Stimulated activated CD4-positive, alpha-beta T cell treated with anti-CD3 and anti-CD28 coated beads, Interleukin-15, amount 100 ng/mL, for 24 hours (primary cell): ENCODE results near the gene CUL7.
A peak's percentile ranks its signal among the peaks of the same experiment; 100 is the strongest.

Experiments used
- DNase-seq: peaks from one replicate; pipeline ENCODE4 v3.0.0-alpha.2; 2020

The CUL7 gene

GRCh38 chr6:43076464-43077332 is 23.0 kb upstream of the CUL7 start:
- DNase-seq = peak; percentile 29

- peak; percentile 64 for DNase-seq
Measured at GRCh38 chr6:43075670-43076463, 22.2 kb upstream of the CUL7 start, which contains the start of gene PTK7. Gene PTK7 (plus strand): TSS chr6:43076314. CDS start chr6:43076489, 175 bp downstream.

DNA sequence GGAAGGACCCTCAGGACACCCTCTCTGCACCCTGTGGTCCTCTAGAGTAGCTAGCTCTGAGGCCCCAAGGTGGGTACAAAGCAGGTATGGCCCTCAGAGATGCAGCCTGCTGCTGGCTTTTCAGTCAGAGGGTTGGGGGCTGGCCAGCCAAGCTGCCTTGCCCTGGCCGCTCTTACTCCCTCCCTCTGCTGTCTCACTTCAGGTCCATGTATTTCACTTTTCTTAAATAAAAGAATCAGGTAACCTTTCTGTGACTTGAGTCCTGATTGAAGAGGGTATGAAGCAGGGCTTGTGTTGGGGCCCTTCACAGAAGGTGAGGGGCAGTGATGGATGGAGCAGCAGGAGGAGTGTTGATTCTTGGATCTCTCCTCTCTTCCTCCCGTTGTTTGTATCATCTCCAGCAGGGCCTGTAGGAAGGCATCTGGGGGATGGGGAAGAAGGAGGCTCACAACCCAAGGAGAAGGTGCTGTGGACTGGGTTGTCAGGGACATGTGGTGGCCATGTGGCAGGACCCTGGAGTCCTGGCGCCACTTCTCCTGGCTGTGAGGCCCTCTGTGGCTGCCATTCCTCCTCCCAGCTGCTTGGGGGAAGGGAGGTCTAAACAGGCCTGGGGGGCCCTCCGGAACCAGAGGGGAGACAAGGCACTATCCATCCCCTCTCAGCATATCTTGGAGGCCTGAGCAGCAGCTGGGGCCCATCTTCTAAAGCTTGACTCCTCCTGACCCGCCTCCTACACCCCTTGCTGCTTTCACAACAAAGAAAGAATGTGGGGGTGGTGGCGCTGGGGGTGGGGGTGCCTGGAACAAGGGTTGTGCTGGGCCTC is 21.4 kb upstream of the CUL7 start:
- DNase-seq = no peak

DNA sequence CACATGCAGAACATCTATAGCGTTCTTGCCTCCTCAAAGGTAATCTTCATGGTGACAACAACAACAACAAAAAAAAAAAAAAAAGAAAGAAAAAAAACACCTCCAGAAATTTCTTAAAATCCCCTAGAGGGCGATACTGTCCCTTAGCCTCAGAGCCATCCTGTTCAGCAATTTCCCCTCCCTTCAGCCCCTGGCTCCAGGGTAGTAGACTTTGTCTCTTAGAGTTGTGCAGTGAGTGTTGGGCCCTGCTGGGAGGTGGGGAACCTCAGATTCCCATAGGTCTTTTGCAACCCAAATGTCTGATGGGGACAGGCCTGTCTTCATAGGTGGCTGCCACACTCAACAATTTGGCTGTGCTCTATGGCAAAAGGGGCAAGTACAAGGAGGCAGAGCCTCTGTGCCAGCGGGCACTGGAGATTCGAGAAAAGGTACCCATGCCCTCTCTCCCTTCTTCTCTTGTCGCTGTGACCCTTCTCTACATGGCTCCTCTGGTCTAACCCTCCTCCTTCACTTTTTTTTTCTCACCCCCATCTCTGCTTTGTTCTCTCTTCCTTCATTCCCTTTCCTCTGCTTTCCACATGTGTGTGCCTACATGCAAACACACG is 16.5 kb upstream of the CUL7 start:
- peak; percentile 25 for DNase-seq

- DNase-seq = no peak
Measured at GRCh38 chr6:43062818-43063217, 9.2 kb upstream of the CUL7 start.

DNA sequence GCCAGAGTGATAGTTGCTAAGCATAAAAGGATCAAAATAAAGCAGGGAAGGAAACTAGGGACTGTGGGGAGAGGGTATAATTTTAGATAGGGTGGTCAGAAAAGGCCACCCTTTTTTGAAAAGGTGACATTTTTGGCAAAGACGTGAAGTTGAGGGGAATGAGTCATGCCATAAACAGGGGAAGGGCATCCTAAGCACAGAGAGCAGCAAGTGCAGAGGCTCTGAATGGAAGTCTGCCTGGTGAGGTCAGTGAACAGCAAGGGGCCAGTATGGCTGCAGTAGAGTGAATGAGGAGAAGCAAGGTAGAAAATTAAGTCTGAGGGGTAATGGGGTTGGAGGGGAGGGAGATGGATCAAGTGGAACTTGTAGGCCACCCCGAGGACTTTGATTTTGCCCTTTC is 8.2 kb upstream of the CUL7 start:
- no peak for DNase-seq

- DNase-seq = no peak
Measured at GRCh38 chr6:43060755-43061633, 7.3 kb upstream of the CUL7 start.

DNA sequence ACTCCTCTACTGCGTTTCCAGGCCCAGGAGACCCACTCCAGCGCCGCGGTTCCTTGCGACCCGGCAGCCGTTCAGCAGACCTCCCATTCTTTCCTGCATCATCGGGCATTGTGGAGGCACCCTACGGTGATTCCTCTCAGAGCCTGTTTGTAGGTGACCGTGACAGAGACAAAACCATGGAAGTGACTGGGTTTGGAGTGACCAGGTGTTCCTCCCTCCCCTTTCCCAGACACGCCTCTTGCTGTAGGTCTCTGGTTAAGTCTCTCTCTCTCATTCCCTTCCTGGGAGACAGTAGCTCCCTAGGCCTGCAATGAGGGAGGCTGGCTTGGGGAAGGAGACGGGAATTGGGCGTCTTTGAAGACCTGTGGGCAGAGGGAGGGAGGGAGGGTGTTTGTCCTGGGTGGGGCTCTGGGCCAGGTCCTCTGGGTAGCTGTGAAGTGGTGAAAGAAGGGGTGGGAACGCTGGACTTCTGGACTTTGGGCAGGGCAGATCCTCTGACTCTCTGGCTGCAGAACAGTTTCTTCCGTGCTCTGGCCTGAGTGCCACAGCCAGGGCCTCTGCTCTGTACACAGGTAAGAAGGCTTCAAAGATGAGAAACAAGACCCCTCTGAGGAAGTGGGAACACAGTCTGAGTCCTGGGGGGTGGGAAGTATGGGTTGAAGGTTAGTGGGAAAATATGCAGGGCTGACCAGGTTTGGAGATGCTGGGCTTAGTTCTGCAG is 6.5 kb upstream of the CUL7 start:
- no peak for DNase-seq

DNA sequence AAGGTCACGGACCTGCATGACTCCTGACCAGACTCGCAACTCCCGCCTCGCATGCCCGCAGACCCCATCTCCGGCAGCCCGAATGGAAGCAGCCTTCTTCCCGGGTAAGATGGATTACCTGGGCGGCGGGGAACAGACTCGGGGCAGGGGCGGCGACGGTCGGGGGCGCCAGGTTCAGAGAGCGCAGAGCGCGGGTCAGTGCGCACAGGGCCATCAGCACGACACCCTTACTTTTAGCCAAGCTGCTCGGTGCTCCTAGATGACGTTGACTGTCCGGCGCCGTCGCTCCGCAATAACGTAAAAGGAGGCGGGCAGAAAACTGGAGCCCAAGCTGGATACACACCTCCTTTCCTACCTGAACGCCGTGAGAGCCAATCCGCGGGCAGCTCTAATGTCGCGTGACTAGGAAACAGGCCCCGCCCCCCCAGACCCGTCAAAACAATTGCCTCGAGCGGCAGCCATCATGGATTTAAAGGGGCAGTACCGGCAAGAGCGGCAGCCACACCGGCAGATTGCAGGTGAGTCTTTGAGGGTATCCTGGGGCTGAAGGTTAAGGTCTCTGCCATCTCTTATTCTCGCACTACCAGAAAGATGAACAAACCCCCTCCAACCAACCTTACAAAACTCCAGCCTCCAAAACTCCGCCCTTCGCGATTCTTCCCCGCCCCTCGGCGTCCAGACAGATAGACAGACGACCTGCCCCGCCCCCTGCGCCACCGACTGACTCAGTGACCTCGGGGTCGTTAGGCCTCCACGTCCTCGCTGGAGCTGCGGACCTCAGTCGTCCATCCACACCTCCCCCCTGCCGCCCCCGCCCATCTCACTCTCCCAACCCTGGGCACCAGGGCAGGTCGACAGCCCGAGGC is 5.8 kb upstream of the CUL7 start, which contains the start of the genes KLC4 and MRPL2:
Gene KLC4 (plus strand): TSS at position 464 of the 866 bp plus-strand sequence. CDS start 1,705 bp downstream, outside the sequence.
Gene MRPL2 (minus strand): TSS at position 267 of the 866 bp plus-strand sequence. CDS start 53 bp downstream, at position 214.
- DNase-seq = peak; percentile 98

DNA sequence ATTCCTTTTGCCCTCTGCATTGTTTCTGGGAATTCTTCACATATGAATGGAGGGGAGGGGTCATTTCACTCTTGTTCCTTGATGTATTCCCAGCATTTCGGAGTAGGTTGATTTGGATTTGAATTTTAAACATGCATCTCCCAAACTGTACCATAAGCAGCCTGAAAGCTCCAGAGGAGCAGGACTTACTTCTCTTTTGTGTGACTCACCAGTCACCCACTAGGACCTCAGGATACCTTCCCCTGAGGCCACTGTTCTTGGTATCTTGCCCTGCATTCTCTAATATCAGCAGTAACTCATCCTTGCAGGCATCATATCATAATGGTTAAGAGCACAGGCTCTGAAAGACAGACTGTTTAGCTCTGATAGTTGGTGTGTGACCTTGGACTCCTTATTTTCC is 4.9 kb upstream of the CUL7 start:
- DNase-seq = no peak

GRCh38 chr6:43055966-43056365 is 2.3 kb upstream of the CUL7 start:
- no peak for DNase-seq

- DNase-seq = no peak
Measured at GRCh38 chr6:43054206-43054943, 724 bp upstream of the CUL7 start.

DNA sequence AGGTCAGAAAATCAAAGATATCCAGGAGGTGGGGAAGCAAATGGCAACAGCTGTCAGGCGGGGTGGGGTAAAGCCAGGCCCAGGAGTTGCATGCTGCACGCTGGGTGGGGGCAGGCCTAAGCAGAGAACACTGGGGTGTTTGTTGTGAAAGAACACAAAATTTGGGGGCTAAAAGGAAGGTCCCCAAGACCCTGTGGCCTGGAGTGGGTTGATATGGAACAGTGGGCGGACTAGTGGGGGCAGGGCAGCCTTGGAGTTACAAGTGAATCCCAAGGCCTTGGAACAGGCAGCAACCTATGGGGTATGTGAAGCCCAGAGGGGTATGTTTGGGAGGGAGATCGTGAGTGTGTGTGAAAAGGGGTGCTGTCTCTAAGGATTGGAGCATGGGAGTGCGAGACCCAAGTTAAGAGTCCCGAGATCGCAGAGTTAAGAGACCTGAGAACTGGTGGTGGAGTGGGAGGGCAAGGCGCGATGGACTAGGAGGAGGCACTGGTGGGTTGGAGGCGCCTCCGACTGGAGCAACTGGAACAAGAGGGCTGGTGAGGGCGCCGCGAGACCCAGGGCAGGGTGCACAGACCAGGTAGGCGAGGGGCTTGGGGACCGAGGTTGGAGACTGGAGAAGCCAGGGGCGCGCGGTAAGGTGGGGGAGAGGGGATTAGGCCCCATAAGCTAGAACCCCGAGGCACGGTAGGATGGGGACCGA is 658 bp downstream of the CUL7 start:
- peak; percentile 48 for DNase-seq

GRCh38 chr6:43052225-43052841 is 1.3 kb downstream of the CUL7 start:
- no peak for DNase-seq

GRCh38 chr6:43050981-43051380 is 2.7 kb downstream of the CUL7 start:
- DNase-seq = no peak

DNA sequence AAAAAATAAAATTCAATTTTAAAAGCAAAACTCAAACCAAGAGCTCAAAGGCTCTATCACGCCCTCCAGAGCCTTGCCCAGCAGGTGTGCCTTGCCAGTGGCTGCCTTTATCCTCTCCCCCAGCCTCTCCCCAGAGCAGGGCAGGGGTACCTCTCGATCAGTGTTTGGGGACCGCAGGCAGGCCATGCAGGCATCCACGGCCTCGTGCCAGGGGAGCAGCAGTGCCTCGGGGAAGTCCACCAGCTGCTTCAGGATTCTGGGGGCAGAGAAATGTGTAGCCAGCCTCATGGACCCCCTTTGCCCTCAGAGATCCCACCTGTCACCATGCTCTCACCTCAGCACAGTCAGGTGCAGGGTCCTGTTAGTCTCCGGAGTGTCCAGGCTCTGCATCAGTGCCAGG is 5.7 kb downstream of the CUL7 start:
- DNase-seq = no peak

DNA sequence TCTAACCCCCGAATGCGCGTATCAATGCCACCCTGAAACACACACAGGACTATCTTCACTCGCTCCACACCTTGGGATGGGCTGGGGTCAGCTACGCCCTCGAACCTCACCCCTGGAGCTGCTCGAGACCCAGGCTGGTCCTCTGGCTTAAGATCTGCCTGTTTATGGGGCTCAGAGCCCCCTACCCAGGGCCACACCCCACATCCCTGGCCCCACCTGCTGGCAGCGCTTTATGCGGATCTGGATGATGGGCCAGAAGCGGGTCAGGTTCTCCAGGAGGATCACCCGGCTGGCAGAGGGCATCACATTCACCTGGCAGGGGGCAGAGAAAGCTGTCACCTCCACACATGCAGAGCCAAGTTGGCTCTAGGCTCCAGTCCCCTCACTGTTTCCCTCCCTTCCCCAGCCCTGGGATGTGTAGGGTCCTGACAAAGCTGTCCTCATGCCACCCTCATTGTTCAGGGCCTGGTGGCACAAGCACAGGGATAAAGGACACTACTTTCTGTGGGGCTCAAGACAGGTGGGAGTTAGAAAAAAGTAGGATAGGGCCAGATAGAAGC is 8.2 kb downstream of the CUL7 start:
- DNase-seq = no peak
